ENCODE results near the gene SLC23A1. TPM values are rescaled to one million over a fixed set of nuclear protein-coding genes. Genes with fewer than 3 reads are reported as not detected.

Gene SLC23A1
- total RNA-seq, 4 donors from 2014 or later = not detected

GRCh38 chr5:139371482-139372435, 11.3 kb downstream of the SLC23A1 start:
- TF ChIP-seq POLR2AphosphoS5 (IDR thresholded peaks at IDR 0.05) = no peak
- no peak for TF ChIP-seq CTCF (IDR thresholded peaks at IDR 0.05)
- TF ChIP-seq POLR2A (IDR thresholded peaks at IDR 0.05; ENCODE audit: low read depth) = no peak
- TF ChIP-seq EP300 (IDR thresholded peaks at IDR 0.05) = no peak
- Histone ChIP-seq H3K27me3 (no peaks in the 10 kb centered on the region), H3K4me1 (peaks cover 16 to 23% (median 17%) of the 10 kb centered on the region in 4 donors), H3K27ac (replicated peaks in 1 of 4) (no peak overlapping the region), H3K4me3 (no peak overlapping the region), H3K9me3 (no peaks in the 10 kb centered on the region), H3K36me3 (peaks cover 6 to 75% (median 45%) of the 10 kb centered on the region in 4 donors)
- intact Hi-C loops (cut with DNase I) = no loop called here
- DNase-seq (ENCODE audit: extremely low spot score) = no peak
- WGBS = 79% methylated on average over 7 of the region's 7 CpGs

GRCh38 chr5:139369181-139369580, 13.9 kb downstream of the SLC23A1 start:
- Histone ChIP-seq H3K9me3 (no peaks in the 10 kb centered on the region), H3K27me3 (no peaks in the 10 kb centered on the region), H3K27ac (replicated peaks in 1 of 4) (no peak overlapping the region), H3K4me1 (peaks cover 12 to 16% (median 12%) of the 10 kb centered on the region in 4 donors), H3K36me3 (peaks cover 29 to 92% (median 70%) of the 10 kb centered on the region in 4 donors), H3K4me3 (no peak overlapping the region)
- TF ChIP-seq POLR2AphosphoS5 (IDR thresholded peaks at IDR 0.05) (no peak), POLR2A (IDR thresholded peaks at IDR 0.05; ENCODE audit: low read depth) (no peak), CTCF (IDR thresholded peaks at IDR 0.05) (no peak), EP300 (IDR thresholded peaks at IDR 0.05) (no peak)
- WGBS = 80% methylated on average over 1 of the region's 1 CpG
- no peak for DNase-seq (ENCODE audit: extremely low spot score)
- intact Hi-C loops (cut with DNase I) = no loop called here

GRCh38 chr5:139368613-139369012, 14.5 kb downstream of the SLC23A1 start:
- DNase-seq (ENCODE audit: extremely low spot score) = no peak
- H3K27ac ChIP-seq (replicated peaks in 1 of 4) = no peak overlapping the region
- no peak overlapping the region for H3K4me3 ChIP-seq
- WGBS = 65% methylated on average over 2 of the region's 2 CpGs
- H3K9me3 ChIP-seq = no peaks in the 10 kb centered on the region
- H3K27me3 ChIP-seq = no peaks in the 10 kb centered on the region
- peaks cover 6 to 13% (median 7%) of the 10 kb centered on the region in 4 donors for H3K4me1 ChIP-seq
- intact Hi-C loops (cut with DNase I) = no loop called here
- TF ChIP-seq POLR2AphosphoS5 (IDR thresholded peaks at IDR 0.05) (no peak), EP300 (IDR thresholded peaks at IDR 0.05) (no peak), CTCF (IDR thresholded peaks at IDR 0.05) (no peak), POLR2A (IDR thresholded peaks at IDR 0.05; ENCODE audit: low read depth) (no peak)
- peaks cover 29 to 98% (median 75%) of the 10 kb centered on the region in 4 donors for H3K36me3 ChIP-seq

- no peak for DNase-seq (ENCODE audit: extremely low spot score)
- H3K36me3 ChIP-seq = peaks cover 29 to 67% (median 51%) of the 10 kb centered on the region in 4 donors
- WGBS = 61% methylated on average over 2 of the region's 2 CpGs
- H3K4me3 ChIP-seq = no peak overlapping the region
- TF ChIP-seq EP300 (IDR thresholded peaks at IDR 0.05) = no peak
- TF ChIP-seq POLR2A (IDR thresholded peaks at IDR 0.05; ENCODE audit: low read depth) = no peak
- no peak for TF ChIP-seq CTCF (IDR thresholded peaks at IDR 0.05)
- TF ChIP-seq POLR2AphosphoS5 (IDR thresholded peaks at IDR 0.05) = no peak
- intact Hi-C loops (cut with DNase I) = no loop called here
- H3K9me3 ChIP-seq = no peaks in the 10 kb centered on the region
- no peaks in the 10 kb centered on the region for H3K27me3 ChIP-seq
- H3K27ac ChIP-seq (replicated peaks in 1 of 4) = no peak overlapping the region
- peaks cover 3 to 27% (median 13%) of the 10 kb centered on the region in 4 donors for H3K4me1 ChIP-seq
Observed at GRCh38 chr5:139364466-139364865, 18.6 kb downstream of the SLC23A1 start.

Measured in esophagus muscularis mucosa (tissue), 4 donors.